Fibroblast of peridontal ligament (primary cell): Measurements from ENCODE around the gene CMTM4.
A peak's percentile ranks its signal among the peaks of the same experiment; 100 is the strongest.
"Not testable (repeated sequence)": the region's sequence is repeated elsewhere in the genome, so short reads cannot be mapped to it uniquely, and the experiment has no call there.

ENCODE experiments used
- DNase-seq: peaks from one replicate; pipeline ENCODE4 v3.0.0-alpha.2; 2010; ENCODE audit errors: extremely low read depth

The CMTM4 gene

DNA sequence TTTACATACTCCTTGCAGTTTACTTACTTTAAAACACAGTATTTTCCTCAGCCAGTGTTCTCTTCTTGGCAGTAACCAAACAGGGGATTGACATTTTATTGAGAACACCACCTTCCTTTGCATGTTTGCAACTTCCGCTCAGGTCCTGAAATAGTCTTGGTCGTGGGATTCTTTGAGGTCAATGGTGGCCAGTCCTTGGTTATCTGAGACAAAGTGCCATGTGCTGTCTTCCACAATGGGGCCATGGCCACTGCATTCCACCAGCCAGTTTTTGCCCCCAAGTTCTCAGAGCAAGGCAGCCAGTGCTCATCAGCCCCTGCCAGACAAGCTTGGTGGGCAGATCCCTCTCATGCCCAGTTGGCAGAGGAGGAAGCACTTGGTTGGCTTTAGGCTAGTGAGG, 22.9 kb downstream of the CMTM4 start:
- DNase-seq: no peak

DNA sequence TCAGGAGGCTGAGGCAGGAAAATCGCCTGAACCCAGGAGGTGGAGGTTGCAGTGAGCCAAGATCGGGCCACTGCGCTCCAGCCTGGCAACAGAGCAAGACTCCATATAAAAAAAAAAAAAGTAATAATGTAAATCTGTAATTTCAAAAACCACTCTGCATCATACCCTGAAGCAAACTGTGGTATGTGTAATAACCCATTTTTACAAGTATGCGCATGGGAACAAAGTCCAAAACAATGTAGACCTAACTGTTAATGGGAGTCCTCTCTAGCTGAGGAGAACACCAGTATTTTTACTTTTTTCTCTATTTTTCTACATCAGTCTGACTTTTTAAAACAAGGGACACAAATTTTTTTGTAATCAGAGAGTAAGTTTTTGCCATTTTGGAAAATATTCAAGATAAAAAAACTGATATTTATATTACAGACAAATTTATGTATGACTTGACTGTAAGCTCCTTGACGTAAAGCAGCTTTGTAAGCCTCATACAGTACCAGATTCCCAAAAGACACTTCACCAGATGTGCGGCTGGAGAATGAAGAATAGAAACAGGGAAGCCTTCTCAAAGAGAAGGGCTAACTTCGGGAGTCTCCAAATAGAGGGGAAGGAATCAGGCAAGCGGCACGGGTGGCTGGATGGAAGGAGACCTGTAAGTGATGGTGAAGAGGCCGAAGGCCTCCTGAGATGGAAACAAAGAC, 25.7 kb downstream of the CMTM4 start:
- DNase-seq: no peak

DNA sequence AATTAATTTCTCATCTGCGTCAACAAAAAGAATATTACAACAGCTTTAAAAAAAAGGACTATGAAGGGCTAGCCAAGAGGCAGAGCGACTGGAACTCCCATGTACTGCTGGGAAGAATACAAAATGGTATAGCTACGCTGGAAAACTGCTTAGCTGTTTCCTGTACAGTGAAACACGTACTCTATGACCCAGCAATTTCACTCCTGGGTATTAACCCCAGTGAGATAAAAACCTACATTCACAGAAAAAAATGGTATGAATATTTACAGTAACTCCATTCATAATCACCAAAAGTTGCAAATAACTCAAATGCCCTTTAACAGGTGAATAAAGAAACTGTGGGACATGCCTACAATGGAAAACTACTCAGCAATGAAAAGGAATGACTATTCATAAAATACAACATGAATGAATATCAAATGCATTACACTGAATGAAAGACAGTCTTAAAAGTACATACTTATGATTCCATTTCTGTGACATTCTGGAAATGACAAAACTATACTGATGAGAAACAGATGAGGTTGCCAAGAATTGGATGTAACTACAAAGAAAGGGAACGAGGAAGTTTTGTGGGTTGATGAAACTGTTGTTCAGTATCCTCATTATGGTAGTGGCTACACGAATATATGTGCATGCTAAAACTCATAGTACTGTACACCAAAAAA, 27.6 kb downstream of the CMTM4 start:
- peak; percentile 87 for DNase-seq

DNA sequence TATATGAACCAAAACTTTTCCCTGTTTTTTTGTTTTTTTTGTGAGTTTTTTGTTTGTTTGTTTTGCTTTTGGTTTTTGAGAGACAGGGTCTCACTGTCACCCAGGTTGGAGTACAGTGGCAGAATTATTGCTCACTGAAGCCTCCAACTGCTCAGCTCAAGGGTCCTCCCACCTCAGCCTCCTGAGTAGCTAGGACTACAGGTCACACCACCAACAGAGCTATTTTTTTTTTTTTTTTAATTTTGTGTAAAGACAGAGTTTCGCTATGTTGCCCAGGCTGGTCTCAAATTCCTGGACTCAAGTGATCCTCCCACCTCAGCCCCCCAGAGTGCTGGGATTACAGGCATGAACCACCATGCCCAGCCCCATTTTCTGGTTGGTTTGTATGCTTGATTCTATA, 28.6 kb downstream of the CMTM4 start:
- DNase-seq: no peak

DNA sequence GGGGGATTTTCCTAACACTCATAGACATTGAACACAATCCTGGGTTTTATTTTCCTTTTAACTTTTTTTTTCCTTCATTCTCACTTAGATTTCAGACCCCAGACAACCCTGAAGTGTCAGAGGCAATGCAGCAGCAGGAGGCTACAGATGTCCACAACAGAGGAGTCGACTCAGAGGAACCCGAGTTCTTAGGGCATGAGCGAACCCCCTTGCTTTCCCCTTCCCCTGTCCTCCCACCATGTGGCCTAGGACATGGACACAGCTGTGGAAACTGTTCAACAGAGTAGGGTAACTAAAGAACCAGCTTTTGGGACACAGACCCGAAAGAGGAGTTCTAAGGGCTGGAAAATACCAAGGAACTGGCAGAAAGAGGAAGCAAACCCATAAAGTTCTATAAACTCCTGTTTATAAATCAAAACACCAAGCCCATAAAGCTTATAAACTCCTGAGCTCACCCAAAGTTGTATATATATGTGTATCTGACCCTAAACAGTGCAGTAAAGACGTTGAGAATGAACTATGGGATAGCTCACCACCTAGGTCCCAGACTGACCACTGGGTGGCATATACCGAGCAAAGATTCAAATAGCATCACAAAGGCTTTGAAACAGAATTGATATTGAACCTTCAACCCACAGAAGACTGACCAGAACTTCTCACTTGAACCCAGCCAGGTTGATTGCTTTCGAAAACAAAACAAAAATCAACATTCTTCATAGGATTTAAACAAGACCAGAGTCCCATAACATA, 33.9 kb downstream of the CMTM4 start:
- peak; percentile 63 for DNase-seq

DNA sequence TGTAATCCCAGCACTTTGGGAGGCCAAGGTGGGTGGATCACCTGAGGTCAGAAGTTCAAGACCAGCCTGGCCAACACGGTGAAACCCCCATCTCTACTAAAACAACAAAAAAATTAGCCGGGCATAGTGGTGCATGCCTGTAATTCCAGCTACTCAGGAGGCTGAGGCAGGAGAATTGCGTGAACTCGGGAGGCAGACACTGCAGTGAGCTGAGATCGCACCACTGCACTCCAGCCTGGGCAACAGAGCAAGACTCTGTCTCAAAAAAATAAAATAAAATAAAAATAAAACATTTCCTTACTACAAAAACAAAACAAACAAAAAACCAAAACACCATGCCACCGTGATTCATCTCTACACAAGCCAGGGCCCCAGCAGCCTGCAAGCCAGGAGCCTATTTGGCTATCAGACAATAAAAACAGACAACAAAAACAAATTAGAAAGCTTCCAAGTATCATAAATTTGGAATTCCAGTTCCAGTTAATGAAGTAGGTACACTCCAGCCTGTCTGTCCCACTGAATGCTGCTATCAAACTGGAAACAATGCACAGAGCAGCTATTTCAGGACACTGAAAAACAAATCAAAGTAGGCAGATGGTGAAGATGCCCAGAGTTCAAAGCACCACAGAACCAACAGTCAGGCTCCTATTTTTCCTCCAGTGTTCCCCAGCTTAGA, 34.7 kb downstream of the CMTM4 start:
- DNase-seq: not testable (repeated sequence)

DNA sequence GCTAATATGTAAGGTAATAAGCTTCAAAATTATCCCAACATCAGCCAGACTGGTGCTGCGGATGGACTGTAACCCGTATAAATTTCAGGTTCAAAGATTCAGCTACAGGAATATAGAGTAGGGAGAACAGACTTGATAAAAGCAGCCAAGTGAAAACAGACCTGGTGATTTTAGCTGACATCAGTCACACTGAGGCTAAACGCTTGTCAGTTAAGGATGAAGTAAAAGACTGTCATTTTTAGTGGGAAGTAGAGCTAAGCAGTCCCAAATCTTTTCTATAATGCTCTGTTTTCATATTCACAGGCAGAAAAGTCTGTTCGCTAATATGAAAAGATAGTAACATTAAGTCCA, 35.4 kb downstream of the CMTM4 start:
- DNase-seq: no peak

DNA sequence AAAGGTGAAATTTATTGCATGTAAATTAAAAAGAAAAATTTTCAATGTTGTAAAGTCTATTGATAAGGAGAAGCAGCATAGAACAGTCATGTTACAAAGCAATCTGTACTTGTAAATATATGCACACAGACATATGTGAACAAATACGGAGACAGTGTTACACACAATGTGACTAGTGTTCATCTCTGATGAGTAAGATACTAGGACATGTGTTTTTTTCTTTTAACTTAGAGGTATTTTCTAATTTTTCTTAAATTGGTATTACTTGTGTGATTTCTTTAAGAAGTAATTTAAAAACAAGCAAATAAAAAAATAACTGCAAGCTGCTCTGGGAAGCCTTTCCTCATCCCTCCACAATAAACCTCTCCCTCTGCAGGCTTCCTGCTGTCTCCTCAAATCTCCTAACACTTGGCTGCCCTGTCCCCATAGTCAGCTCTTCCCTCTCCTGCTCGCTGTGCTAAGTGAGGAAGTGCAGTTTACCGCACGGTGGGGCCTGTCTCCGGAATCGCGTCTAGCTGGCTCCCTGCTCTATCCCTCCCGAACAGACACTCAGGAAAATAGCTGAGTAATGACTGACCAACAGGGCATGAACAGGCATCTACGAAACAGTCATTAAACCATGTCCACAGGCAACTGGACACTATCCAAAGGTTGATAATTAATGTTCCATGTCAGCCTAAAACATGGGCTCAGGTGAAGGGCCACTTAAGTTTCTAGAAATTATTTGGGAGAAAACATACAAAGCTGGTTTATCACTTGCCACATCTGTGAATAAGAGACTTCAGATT, 35.9 kb downstream of the CMTM4 start:
- peak; percentile 78 for DNase-seq

DNA sequence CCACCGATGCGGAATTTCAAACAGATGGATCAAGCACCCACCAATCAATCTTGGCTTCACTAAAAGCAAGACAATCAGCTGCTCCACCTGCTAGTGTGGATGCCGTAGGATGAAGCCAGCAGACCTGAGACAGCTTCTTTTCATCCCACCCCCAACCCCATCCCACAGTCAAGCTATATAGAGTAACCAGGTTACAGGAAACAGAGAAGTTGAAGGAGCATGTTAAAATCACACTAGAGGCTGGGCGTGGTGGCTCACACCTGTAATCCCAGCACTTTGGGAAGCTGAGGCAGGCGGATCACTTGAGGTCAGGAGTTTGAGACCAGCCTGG, 37.7 kb downstream of the CMTM4 start:
- no peak for DNase-seq

DNA sequence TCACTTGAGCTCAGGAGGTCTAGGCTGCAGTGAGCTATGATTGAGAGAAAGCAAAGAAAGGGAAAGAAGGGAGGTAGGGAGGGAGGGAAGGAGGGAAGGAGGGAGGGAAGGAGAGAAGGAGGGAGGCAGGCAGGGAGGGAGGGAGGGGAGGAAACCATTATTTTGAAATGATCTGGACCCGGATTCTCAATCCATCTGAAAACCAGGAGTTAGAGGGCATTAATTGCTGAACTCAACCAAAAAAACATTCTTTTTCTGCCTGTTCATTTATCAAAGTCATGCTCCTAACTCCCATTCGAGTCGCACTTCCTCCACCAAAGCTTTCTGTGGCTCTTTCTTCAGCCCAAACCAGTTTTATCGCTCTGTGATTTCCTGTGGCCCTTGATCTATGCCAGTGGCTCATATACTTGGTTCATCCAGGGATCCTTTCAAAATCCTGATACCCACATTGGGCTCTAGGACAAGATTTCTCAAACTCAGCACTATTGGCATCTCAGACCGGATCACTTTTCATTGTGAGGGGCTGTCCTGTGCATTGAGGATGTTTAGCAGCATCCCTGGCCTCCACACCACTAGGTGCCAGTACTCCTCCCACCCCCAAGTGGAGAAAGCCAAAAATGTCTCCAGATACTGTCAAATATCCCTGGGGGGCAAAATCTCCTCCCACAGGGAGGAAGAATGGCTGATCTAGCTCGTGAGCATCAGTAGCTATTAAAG, 38.2 kb downstream of the CMTM4 start:
- no peak for DNase-seq

DNA sequence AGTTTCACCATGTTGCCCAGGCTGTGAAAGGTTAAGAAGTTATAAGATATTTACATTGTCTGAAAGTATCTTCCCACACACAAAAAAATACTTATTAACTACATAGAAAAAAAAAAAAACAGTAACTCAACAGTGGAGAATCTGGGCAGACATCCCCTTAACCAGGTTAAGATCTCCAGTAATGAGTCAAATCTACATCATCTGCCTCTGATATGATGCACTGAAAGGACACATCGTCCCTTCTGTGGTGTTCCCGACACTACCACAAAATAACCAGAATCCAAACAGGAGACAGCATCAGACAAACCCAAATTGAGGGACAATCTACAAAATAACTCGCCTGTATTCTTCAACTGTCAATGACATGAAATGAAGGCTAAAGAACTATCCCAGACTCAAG, 40.0 kb downstream of the CMTM4 start:
- no peak for DNase-seq

DNA sequence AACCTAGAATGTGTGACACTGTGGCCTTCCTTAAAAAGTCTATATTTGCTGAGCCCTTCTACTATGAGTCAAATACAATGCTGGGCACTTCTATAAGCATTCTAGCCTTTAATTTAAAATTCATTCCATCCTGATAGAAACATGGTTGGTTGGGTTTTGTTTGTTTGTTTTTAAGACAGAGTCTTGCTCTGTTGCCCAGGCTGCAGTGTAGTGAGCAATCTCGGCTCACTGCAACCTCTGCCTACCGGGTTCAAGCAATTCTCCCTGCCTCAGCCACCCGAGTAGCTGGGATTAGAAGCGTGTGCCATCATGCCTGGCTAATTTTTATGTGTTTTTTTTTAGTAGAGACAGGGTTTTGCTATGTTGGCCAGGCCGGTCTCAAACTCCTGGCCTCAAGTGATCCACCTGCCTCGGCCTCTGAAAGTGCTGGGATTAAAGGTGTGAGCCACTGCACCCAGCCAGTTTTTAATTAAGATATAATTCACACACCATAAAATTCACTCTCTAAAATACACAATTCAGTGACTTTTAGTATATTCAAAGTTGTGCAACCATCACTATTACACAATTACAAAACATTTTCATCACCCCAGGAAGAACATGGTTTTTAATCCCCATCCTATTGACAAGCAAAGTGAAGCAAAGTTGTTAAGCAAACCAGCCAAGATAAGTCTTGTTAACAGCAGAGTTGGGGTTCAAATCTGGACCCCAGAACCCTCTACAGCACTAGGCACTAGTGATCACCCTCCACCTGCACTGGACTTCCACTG, 42.8 kb downstream of the CMTM4 start:
- DNase-seq: peak; percentile 57

DNA sequence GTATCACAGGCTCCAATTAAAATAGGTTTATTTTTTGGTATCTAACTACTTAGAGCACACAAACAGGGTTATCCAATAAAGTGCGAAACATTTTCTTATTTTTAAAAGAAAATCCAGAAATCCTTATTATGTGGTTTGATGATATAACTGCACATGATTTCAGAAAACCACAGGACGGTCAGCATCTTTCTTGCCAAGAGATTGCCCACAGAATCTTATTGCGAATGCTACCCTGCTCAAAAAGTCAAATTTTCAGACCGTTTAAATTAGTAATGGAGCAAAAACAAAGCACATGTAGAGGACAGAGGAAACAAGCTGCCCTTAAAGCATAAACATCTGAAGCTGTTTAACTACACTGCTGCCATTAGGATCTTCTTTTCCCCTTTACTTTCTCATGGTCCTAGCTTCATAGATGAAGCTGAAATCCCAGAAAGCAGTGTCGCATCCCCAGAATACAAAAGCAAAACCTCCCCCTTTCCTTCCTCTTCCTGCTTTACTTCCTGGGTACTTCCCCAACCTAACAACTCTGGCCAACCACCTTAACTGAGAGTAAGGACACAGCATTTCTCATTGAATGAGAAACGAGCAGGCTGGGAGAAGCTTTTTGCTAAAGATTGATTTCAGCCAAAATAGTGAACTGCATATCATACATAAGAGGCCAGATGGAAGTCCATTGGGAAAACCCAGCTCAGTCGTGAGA, 43.7 kb downstream of the CMTM4 start:
- DNase-seq: peak; percentile 92

DNA sequence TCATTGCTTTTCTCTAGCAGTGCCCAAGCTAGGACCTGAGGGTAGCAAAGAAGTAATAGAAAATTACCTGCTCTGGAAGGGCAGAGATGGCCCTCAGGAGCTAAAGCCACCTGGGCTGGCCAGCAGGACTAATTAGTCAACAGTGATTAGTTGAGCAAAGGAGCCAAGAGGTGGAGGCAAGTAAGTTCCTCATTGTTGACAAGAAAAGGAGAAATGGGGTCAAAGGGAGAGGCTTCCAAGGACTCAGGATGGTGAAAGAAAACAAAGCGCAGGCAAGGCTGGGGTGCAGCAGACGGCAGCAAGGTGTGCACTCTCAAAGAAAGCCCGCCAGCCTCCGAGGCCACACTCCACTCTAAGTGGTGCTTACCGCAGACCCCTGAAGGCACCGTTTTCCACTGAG, 44.6 kb downstream of the CMTM4 start:
- no peak for DNase-seq

DNA sequence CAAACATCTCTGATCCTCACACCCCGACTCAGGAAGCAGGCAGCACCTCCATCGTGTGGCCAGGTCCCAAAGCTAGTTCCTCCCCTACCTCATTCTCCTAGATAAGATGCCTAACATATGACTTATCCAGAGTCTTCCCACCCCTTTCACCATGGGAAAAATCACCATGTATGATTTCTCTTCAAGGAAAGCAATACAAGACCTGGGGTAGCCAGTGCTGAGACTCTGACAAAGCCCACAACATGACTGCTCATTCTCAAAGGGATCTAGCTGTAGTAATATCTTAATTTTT, 45.1 kb downstream of the CMTM4 start:
- DNase-seq: no peak

DNA sequence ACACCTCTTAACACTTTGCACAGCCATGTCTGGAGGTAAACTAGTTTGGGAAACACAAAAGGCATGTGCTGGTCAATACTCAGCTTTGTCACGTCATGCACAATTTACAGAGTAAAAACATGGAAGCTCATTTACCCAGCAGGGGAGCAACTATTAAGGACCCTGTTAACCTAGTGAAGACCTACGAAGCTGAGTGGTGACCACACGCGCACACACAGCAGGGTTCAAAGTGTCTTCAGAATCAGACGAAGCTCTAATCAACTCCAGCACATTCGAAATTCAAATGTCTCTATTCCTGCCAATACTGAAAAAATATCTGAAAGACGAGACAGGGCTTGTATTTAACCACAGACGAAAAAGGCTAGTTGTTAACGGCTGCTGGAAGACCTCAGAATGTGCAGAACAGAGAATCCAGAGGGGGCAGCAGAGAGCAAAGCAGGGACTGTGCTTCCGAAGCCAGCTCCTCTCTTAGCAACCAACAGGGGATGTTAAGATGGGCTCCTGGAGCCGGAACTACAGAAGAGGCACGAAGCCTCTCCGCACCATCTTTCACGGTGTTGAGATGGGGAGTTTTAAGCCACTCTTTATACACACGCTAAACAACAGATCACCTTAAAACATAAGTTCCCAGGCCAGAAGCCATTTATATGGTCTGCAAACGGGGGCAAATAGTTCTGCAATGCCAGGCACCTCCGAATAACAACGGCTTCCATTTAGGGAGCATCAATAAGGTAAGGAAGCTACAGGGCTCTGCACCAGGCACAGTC, 45.7 kb downstream of the CMTM4 start:
- DNase-seq: peak; percentile 94

DNA sequence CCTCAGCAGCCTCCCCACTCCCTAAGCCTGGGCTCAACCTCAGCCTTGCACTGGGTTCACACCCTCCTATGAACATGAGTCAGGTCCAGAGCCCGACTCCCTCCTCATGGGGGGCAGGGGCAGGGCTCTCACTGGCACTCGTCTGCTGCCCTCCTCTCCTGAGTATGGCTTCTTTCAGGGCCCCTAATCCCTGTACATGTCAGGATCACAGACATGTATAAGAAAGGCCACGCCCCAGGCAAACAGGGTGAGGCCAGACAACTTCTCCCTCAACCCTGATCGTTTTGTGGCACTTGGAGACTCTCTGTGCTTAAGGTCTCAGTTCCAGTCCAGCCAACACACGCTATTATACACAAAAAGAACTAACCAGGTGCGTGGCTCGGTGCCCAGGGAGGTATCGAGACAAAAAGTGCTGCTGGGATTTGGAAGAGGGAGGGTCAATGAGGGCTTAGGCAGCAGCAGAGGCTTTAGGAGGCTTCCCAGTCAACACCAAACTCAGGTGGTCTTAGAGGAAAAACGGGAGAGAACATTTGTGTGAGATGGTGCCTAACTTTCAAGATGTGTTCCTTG, 46.8 kb downstream of the CMTM4 start:
- no peak for DNase-seq

DNA sequence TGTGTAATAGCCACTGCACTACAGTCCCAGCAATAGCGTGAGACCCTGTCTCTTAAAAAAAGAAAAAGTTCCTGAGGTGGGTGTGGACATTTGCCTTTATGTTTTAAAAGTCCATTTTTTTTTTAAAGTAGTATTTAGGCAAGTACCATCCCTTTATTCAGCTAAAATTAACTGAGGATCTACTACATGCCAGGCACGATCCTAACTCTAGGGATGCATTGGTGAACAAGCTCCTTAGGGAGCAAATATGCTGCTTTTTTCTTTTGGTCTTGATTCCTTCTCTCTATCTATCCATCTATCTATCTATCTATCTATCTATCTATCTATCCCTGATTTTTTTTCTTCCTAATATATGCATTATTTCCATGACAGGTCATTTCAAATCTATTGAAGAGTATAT, 47.4 kb downstream of the CMTM4 start:
- DNase-seq: no peak

DNA sequence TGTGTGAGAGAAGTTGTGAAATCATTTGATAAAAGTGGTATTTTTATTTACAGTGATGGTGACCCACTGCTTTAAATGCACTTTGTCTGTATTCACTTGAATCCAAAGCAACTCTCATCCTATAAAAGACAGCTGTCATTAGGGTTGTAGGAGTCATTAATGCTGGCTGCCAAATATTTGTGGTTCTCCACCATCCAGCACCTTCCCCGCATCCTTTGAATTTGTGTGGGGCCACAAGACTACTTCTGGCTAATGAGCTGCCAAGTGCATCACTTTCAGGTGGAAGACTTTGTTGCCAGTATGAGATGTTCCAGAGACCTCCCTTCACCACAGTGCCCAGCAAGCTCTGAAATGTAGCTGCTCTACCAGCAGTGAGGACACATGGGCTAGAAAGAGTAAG, 48.7 kb downstream of the CMTM4 start:
- no peak for DNase-seq
